Measurements from ENCODE around the gene OBSCN. TPM values are rescaled to one million over a fixed set of nuclear protein-coding genes. Genes with fewer than 3 reads are reported as not detected.
"Not testable (repeated sequence)": the region's sequence is repeated elsewhere in the genome, so short reads cannot be mapped to it uniquely, and the experiment has no call there.

OBSCN gene
- total RNA-seq, 1 donor from 2014 or later: 15.2 TPM

GRCh38 chr1:228226956-228227791 is 19.3 kb downstream of the OBSCN start:
- no peak overlapping the region for H3K4me3 Mint-ChIP-seq (ENCODE audit: unreplicated experiment)
- H3K36me3 Mint-ChIP-seq (ENCODE audit: unreplicated experiment): peaks cover 21% of the 10 kb centered on the region
- H3K4me1 Mint-ChIP-seq (ENCODE audit: unreplicated experiment): no peaks in the 10 kb centered on the region
- no peak for DNase-seq (ENCODE audit: extremely low spot score, unreplicated experiment)
- TF ChIP-seq CTCF (IDR thresholded peaks at IDR 0.05): no peak
- no peaks in the 10 kb centered on the region for H3K27me3 Mint-ChIP-seq (ENCODE audit: unreplicated experiment)
- no peaks in the 10 kb centered on the region for H3K9me3 Mint-ChIP-seq (ENCODE audit: unreplicated experiment)
- H3K27ac Mint-ChIP-seq (ENCODE audit: unreplicated experiment): no peak overlapping the region

- not testable (repeated sequence) for H3K4me3 Mint-ChIP-seq (ENCODE audit: unreplicated experiment); H3K27ac Mint-ChIP-seq (ENCODE audit: unreplicated experiment); DNase-seq (ENCODE audit: extremely low spot score, unreplicated experiment); H3K9me3 Mint-ChIP-seq (ENCODE audit: unreplicated experiment); H3K27me3 Mint-ChIP-seq (ENCODE audit: unreplicated experiment); H3K4me1 Mint-ChIP-seq (ENCODE audit: unreplicated experiment)
- H3K36me3 Mint-ChIP-seq (ENCODE audit: unreplicated experiment): peaks cover 27% of the 10 kb centered on the region
Observed at GRCh38 chr1:228228147-228228546, 20.3 kb downstream of the OBSCN start.

GRCh38 chr1:228228601-228229074 is 20.8 kb downstream of the OBSCN start:
- no peak for TF ChIP-seq CTCF (IDR thresholded peaks at IDR 0.05)
- H3K36me3 Mint-ChIP-seq (ENCODE audit: unreplicated experiment): peaks cover 32% of the 10 kb centered on the region

GRCh38 chr1:228231189-228231588 is 23.3 kb downstream of the OBSCN start:
- peaks cover 31% of the 10 kb centered on the region for H3K36me3 Mint-ChIP-seq (ENCODE audit: unreplicated experiment)
- no peak overlapping the region for H3K4me3 Mint-ChIP-seq (ENCODE audit: unreplicated experiment)
- TF ChIP-seq CTCF (IDR thresholded peaks at IDR 0.05): no peak
- no peak overlapping the region for H3K27ac Mint-ChIP-seq (ENCODE audit: unreplicated experiment)
- DNase-seq (ENCODE audit: extremely low spot score, unreplicated experiment): no peak
- H3K4me1 Mint-ChIP-seq (ENCODE audit: unreplicated experiment): no peaks in the 10 kb centered on the region
- no peaks in the 10 kb centered on the region for H3K27me3 Mint-ChIP-seq (ENCODE audit: unreplicated experiment)
- H3K9me3 Mint-ChIP-seq (ENCODE audit: unreplicated experiment): peaks cover 22% of the 10 kb centered on the region

More at GRCh38 chr1:228228601-228229074, 20.8 kb downstream of the OBSCN start:
- Mint-ChIP-seq H3K4me3 (ENCODE audit: unreplicated experiment) (no peak overlapping the region), H3K9me3 (ENCODE audit: unreplicated experiment) (peaks cover 10% of the 10 kb centered on the region), H3K27ac (ENCODE audit: unreplicated experiment) (no peak overlapping the region), H3K4me1 (ENCODE audit: unreplicated experiment) (no peaks in the 10 kb centered on the region), H3K27me3 (ENCODE audit: unreplicated experiment) (no peaks in the 10 kb centered on the region)
- DNase-seq (ENCODE audit: extremely low spot score, unreplicated experiment): no peak

- DNase-seq (ENCODE audit: extremely low spot score, unreplicated experiment): no peak
- H3K4me3 Mint-ChIP-seq (ENCODE audit: unreplicated experiment): no peak overlapping the region
- H3K27me3 Mint-ChIP-seq (ENCODE audit: unreplicated experiment): no peaks in the 10 kb centered on the region
- peaks cover 30% of the 10 kb centered on the region for H3K9me3 Mint-ChIP-seq (ENCODE audit: unreplicated experiment)
- no peak for TF ChIP-seq CTCF (IDR thresholded peaks at IDR 0.05)
- H3K4me1 Mint-ChIP-seq (ENCODE audit: unreplicated experiment): no peaks in the 10 kb centered on the region
- H3K36me3 Mint-ChIP-seq (ENCODE audit: unreplicated experiment): peaks cover 36% of the 10 kb centered on the region
- no peak overlapping the region for H3K27ac Mint-ChIP-seq (ENCODE audit: unreplicated experiment)
Observed at GRCh38 chr1:228233136-228233535, 25.3 kb downstream of the OBSCN start.
